ENCODE results near the gene HTRA2.

Gene HTRA2

GRCh38 chr2:74578408-74578807 is 48.7 kb downstream of the HTRA2 start:
- no peak overlapping the region for H3K27ac Mint-ChIP-seq

GRCh38 chr2:74581463-74581862 is 51.7 kb downstream of the HTRA2 start:
- Mint-ChIP-seq H3K9me3 (no peaks in the 10 kb centered on the region), H3K4me1 (peaks cover 5% of the 10 kb centered on the region), H3K27me3 (ENCODE audit: low read depth, poor library complexity) (peaks cover 45% of the 10 kb centered on the region), H3K36me3 (ENCODE audit: low read depth) (no peaks in the 10 kb centered on the region), H3K4me3 (no peak overlapping the region), H3K27ac (no peak overlapping the region)
- DNase-seq = no peak
- no peak for TF ChIP-seq CTCF (IDR thresholded peaks at IDR 0.05)

More at GRCh38 chr2:74578408-74578807, 48.7 kb downstream of the HTRA2 start:
- peaks cover 16% of the 10 kb centered on the region for H3K4me1 Mint-ChIP-seq
- no peak for DNase-seq
- TF ChIP-seq CTCF (IDR thresholded peaks at IDR 0.05) = no peak
- H3K9me3 Mint-ChIP-seq = peaks cover 4% of the 10 kb centered on the region
- H3K36me3 Mint-ChIP-seq (ENCODE audit: low read depth) = no peaks in the 10 kb centered on the region
- no peak overlapping the region for H3K4me3 Mint-ChIP-seq
- peaks cover 38% of the 10 kb centered on the region for H3K27me3 Mint-ChIP-seq (ENCODE audit: low read depth, poor library complexity)

GRCh38 chr2:74582184-74582583 is 52.5 kb downstream of the HTRA2 start:
- no peak for TF ChIP-seq CTCF (IDR thresholded peaks at IDR 0.05)
- no peaks in the 10 kb centered on the region for H3K9me3 Mint-ChIP-seq
- H3K27me3 Mint-ChIP-seq (ENCODE audit: low read depth, poor library complexity) = peaks cover 45% of the 10 kb centered on the region
- H3K36me3 Mint-ChIP-seq (ENCODE audit: low read depth) = no peaks in the 10 kb centered on the region
- H3K4me3 Mint-ChIP-seq = no peak overlapping the region
- DNase-seq = no peak
- no peaks in the 10 kb centered on the region for H3K4me1 Mint-ChIP-seq
- H3K27ac Mint-ChIP-seq = no peak overlapping the region

Data from nephron progenitor cell (in vitro differentiated cells).